ENCODE data around the gene PRRX2.
"Not testable (repeated sequence)": the region's sequence is repeated elsewhere in the genome, so short reads cannot be mapped to it uniquely, and the experiment has no call there.

The PRRX2 gene

DNA sequence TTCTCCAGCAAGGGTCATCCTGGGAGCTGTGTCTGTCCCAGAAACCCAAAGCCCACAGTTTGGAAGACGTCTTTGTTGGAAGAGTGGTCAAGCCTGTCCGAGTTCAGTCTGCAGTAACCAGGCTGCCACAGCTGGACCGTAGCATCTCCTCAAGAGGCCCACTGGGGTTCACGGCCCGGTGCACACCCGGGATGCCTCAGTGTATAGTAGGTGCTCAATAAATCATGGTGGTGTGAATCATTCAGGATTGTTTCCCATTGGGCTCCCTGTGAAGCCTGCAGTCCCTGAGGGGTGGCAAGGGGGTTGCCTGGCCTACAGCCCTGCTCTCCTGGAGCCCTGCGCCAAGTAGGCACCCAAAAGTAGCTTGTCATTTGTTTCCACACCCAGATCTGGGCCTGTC lies 10.3 kb upstream of the PRRX2 start:
- DNase-seq: no peak

DNA sequence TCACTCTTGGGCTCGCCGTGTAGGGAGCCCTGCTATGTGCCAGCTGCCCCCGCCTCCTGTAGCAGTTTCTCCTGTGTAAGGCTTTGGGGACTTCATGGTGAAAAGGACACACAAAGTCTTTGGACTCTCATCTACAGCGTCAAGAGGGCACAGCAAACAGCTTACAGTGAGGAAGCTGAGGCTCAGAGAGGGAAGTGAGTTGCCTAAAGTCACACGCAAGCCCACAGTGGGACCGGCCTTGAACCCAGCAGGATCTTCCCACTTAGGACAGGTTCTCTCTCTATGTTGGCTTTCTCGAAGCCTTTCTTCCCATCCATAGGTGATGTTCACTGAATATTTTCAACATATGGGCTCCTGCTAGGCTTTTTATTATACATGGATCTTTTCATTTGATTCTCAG lies 9.8 kb upstream of the PRRX2 start:
- no peak for DNase-seq

GRCh38 chr9:129656795-129657390 lies 8.6 kb upstream of the PRRX2 start:
- DNase-seq: no peak

DNA sequence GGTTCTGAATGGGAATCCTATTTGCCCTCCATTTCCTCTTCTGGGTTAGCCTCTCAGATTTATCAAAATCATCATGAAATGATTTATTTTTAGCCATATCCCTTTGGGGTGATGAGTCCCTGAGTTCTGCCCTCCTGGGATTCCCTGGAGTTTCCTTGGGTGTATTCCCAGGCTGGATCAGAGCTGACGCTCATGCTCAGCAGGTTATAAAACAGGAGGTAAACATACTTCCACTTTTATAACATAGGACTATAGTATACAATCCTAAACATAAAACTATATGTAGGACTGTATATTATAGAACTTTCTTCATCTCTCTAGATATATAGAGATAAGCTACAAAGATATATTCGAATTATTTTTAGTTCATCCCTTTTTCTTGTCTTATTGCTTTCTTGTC lies 4.4 kb upstream of the PRRX2 start:
- no peak for DNase-seq

GRCh38 chr9:129662239-129662638 lies 3.2 kb upstream of the PRRX2 start:
- DNase-seq: not testable (repeated sequence)

DNA sequence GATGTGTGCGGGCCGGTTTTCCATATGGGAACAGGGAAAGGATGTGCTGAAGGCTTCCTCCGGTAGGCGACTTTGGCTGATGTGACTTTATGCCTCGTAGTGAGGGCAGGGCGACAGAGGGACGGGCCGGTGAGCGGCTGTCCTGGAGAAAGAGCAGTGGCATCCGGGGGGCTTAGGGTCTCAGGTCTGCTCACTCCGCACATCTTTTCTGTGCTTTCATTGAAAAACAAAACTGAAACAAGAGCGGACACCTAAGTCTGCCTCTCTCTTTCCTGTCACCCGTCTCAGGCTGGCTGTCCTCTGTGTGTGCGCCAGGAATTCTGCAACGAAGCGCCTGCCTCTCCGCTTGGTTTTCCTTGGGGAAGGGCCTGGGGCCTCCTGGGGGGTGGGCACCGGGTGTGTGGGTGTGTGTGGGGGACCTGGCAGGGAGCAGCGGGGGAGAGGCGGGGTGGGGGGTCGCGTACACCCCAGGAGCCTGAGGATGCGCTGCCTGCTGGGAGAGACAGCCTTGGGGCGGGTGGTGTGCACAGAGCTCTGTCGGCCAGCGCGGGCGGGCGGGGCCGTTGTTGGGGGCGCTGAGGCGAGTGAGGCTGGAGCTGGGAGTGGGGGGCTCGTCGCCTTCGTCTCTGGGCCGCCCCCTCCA lies 580 bp upstream of the PRRX2 start:
- no peak for DNase-seq

GRCh38 chr9:129665814-129666520 lies 520 bp downstream of the PRRX2 start:
- no peak for DNase-seq

DNA sequence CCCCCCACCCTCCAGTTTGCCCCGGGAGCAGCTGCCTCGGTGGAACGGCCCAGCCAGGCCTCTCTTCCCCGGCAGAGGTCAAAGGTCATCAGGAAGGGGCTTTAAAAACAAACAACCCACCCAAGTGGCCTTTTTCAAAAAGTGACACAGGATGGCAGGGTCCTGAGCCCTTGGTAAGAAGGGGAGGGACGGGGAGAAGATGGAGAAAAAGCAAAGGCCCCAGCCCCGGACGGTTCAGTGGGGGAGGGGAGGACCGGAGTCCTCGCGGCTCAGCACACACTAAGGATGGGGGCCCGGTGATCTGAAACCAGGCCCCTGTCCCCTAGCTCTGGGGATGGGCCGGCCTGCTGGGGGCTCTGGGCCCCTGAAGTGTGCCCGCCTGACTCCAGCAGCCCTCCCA lies 1.1 kb downstream of the PRRX2 start:
- no peak for DNase-seq

DNA sequence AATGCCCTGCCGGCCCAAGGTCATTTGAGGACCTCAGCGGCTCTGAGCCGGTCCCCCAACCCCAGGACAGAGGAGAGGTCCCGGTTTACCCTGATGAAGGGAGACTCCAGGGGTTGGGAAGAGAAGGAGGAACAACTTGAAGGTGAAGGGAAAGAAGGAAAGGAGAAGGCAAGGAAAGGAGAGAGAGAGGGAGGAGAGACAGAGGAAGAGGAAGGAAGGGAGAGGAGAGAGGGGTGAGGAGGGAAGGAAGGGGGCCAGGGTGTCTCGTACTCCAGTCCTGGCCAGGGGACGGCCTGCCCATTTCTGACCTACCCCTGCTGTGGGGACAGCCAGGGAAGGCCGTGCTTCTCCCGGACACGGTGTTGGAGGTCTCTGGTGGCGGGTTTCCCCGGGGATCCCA lies 1.9 kb downstream of the PRRX2 start:
- no peak for DNase-seq

DNA sequence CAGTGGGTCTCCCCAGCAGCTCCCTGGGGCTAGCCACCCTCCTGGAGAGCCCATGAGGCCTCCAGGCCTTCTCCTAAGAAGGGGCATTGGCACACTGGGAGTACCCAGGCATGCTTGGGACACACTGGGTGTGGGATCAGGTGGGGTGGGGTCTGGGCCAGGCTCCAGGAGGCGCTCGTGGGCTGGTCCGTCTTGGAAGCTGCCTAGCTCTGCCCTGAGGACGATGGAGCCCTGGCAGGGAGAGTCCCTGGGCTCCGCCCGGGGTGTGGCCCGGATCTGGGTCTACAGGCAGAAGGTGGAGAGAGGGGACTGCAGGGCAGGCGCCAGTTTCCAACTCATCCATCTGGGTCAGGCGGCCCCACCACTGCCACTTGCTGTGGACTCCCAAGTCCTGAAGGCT lies 2.4 kb downstream of the PRRX2 start:
- no peak for DNase-seq

DNA sequence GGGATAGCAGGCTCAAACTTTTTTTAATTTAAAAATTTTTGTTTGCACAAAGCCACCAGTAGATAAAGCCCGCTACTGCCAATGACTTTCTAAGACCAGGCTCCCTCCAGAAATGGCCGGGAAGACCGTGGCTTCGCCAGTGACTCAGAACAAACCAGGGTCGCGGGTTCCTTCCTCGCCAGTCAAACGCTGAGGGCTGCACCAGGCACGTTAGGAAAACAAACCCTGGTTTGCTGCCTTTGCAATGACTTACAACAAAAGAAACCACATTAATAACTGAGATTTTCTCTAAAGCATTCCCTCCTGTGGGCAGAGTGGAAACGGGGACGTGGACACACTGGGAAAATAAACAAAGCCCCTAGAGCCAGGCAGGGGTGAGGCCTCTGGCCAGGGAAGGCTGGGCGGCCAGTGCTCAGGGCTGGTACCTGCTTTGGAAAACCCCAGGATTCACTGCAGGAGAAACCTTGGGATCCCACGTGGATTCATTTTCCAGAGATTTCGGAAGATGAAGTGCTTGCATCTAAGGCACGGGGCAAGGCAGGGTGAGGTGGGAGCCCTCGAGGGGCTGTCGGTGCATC lies 3.8 kb downstream of the PRRX2 start:
- DNase-seq: no peak

DNA sequence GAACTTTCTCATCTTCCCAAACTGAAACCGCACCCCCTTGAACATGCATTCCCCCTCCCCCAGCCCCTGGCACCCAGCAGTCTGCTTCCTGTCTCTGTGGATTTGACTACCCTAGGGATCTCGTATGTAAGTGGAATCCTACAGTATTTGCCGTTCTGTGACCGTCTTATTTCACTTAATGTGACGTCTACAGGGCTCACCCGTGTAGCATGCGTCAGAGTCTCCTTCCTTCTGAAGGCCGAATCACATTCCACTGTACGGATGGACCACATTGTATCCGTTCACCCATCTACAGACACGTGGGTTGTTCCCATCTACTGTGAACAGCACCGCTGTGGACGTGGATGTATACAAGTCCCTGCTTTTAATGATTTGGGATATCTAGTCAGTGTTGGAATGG lies 4.5 kb downstream of the PRRX2 start:
- DNase-seq: no peak

- no peak for DNase-seq
Measured at GRCh38 chr9:129671065-129671464, 5.6 kb downstream of the PRRX2 start.

- no peak for DNase-seq
Measured at GRCh38 chr9:129671519-129671918, 6.1 kb downstream of the PRRX2 start.

- no peak for DNase-seq
Measured at GRCh38 chr9:129672702-129673101, 7.3 kb downstream of the PRRX2 start.

DNA sequence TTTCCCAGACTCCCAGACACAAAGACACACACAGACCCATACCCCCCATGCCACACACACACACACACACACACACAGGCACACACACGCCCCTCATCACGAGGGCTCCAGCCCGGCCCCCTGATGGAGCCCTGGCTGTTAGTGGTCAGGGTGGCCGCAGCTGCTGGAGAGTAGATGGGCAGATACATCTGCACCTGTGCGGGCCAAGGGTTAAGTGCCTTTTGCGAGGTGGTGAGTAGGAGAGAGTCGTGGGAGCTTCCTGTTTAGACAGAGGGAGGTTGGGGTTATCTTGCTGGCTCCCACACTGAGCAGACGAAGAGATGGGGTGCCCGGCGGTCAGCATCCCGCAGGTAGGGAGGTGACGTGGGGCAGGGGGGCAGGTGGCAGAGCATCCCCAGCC lies 8.2 kb downstream of the PRRX2 start:
- no peak for DNase-seq

- no peak for DNase-seq
Measured at GRCh38 chr9:129674229-129674628, 8.8 kb downstream of the PRRX2 start.

DNA sequence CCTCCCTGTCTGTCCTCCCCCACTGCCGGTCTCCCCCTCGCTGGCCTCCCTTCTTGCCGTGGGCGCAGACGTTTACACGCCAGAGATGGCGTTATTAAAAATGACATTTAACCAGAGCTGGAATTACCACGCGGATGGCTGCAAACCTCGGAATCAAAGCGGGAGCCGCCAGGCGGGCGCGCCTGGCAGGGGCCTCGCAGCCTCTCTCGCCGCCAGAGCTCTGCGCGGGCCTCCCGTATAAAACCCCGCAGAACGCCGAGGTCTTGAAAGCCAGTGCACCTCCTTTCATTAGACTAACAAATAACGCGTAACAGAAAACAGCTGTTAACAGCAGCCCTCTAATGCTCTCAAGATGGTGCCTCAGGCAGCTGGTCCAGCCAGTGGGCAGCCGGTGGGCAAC lies 10.2 kb downstream of the PRRX2 start:
- no peak for DNase-seq

GRCh38 chr9:129676287-129676686 lies 10.8 kb downstream of the PRRX2 start:
- DNase-seq: no peak

- no peak for DNase-seq
Measured at GRCh38 chr9:129676975-129677374, 11.5 kb downstream of the PRRX2 start.

- no peak for DNase-seq
Measured at GRCh38 chr9:129677456-129677855, 12.0 kb downstream of the PRRX2 start.

DNA sequence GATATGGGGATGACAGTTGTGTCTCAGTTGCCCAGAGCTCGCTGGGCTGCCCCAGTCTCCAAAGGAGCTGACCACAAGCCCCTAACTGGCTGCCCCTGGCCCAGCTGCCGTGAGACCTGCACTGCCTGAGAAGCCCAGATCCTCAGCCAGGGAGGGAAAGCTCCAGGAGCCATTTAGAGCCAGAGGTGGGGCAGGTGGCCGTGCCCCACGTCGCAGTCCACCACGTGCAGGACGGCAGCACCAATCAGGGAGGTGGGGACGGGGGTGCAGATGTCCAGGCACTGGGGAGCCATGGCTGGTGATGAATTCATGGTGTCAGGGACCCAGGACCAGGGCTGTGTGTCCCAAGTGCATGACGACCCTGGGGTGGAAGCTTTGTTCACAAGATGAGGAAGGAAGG lies 13.4 kb downstream of the PRRX2 start:
- DNase-seq: no peak

DNA sequence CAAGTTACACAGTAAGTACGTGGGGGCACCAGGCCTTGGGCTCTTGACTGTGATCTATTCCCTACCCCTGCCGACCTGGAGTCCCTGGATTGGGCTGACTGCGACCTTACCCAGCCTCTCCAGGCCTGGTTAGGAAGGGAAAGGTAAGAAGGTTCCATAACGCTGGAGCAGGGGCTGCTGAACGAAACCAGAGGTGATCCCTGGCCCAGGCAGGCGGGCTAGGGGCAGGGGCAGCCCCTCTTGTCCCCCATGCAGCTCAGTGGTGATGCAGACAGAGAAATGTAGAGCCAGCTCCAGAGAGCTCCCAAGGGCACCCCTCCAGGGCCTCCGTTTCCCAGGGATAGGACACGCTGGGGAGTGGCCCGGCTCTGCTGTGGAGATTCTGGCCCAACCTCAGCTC lies 14.1 kb downstream of the PRRX2 start:
- DNase-seq: no peak

DNA sequence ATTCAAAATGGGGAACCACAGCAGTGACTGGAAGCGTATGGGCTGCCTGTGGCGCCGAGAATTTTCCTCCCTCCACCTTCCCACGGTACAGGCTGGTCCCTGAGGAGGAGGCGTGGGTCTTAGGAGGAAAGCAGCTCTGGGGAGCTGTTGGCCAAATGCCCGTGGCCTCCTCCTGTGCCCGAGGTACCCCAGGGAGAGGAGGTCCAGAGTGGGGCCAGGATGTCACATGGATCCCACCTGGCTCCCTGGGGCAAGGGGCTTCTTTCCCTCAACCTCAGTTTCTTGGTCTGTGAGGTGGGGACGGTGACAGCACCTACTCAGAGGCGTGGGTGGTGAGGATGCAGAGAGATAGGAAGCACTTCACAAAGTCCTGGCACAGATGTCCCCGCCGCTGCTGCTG lies 16.5 kb downstream of the PRRX2 start:
- no peak for DNase-seq
